K562 (cell line): ENCODE results near the gene SPRYD3. TPM values are rescaled to one million over a fixed set of nuclear protein-coding genes. Genes with fewer than 3 reads are reported as not detected.

Experiments used
- ATAC-seq: fragments of 200-7000 bp; cut with Tn5 transposase; 3 replicates; pipeline ENCODE4 v1.9.1; 2020; ENCODE audit warnings: moderate library complexity
- BruUV-seq: library from RNA; stranded (reverse); fragments of 400-500 nt; replicated peaks from 2 replicates; lab custom pipeline; 2021; lab: Mats Ljungman, UMichigan
- CTCF ChIA-PET: fragments of 300-600 bp; formaldehyde crosslinking; extraction: SDS; loops from one replicate; lab custom pipeline; 2021; ENCODE audit warnings: low intra/inter-chr PET ratio; lab: Yijun Ruan, JAX
- POLR2A ChIA-PET: fragments of 300-600, 350-650 bp; sonication (Branson Sonifier 250); formaldehyde crosslinking; extraction: SDS; loops from one replicate; lab custom pipeline; 2021; ENCODE audit warnings: antibody characterized with exemption, inconsistent platforms; lab: Yijun Ruan, JAX
- DNase-seq, 4 experiments: peaks; one replicate each; pipeline versions ENCODE4 v3.0.0 to v3.0.0-alpha.2; 2011 to 2018; ENCODE audit warnings: low spot score in 3 of 4, mixed read lengths in 3 of 4; ENCODE audit errors: extremely low read depth in 1 of 4
- FAIRE-seq: peaks from 2 replicates; lab custom pipeline; 2011; peaks lifted over from hg19 to GRCh38; lab: Jason Lieb, UNC
- H2AFZ ChIP-seq: 2 replicates; pipeline ENCODE4 v1.6.0; 2011; ENCODE audit warnings: low read depth, low read length, control low read depth, inconsistent platforms
- H3K27ac ChIP-seq: fragments of 200-600 bp; 3 replicates; pipeline ENCODE4 v1.8.0; 2011; ENCODE audit warnings: low read depth, mild to moderate bottlenecking, control low read depth, inconsistent platforms, low read length, moderate library complexity, mixed read lengths; ENCODE audit errors: extremely low read depth
- H3K27me3 ChIP-seq, 2 experiments: fragments of 300-600 bp in 1 of 2; 2 replicates in 1 of 2; 3 replicates in 1 of 2; pipeline versions ENCODE4 v1.6.0 to v1.8.0; 2011; ENCODE audit warnings: inconsistent platforms in 2 of 2, low read length in 2 of 2, mild to moderate bottlenecking in 1 of 2, mixed read lengths in 1 of 2, moderate library complexity in 1 of 2; ENCODE audit not compliant: control insufficient read depth in 2 of 2, insufficient read depth in 2 of 2
- H3K36me3 ChIP-seq: fragments of 300-600 bp; 3 replicates; pipeline ENCODE4 v1.8.0; 2011; ENCODE audit warnings: mild to moderate bottlenecking, low read length, inconsistent platforms; ENCODE audit not compliant: control insufficient read depth, insufficient read depth
- H3K4me1 ChIP-seq, 2 experiments: fragments of 200-600 bp in 1 of 2; replicated peaks in 1 of 2; 2 replicates in 1 of 2; 3 replicates in 1 of 2; pipeline versions ENCODE4 v1.5.1 to v1.8.0; 2011; ENCODE audit warnings: inconsistent platforms in 2 of 2, low read length in 2 of 2, mild to moderate bottlenecking in 1 of 2, mixed read lengths in 1 of 2, moderate library complexity in 1 of 2; ENCODE audit not compliant: control insufficient read depth in 2 of 2, insufficient read depth in 2 of 2
- H3K4me2 ChIP-seq: 2 replicates; pipeline ENCODE4 v1.6.1; 2011; ENCODE audit warnings: low read length, control low read depth, inconsistent platforms, mixed read lengths; ENCODE audit not compliant: insufficient read depth
- H3K4me3 ChIP-seq: fragments of 200-600 bp; sonication (generic), shearing (Covaris generic); 2 replicates; pipeline ENCODE4 v1.5.1; 2016; ENCODE audit warnings: control low read depth, inconsistent platforms
- H3K79me2 ChIP-seq: fragments of 200-600 bp; 3 replicates; pipeline ENCODE4 v1.8.0; 2011; ENCODE audit warnings: low read length, inconsistent platforms; ENCODE audit not compliant: control insufficient read depth, insufficient read depth
- H3K9ac ChIP-seq, 2 experiments: 2 replicates each; pipeline versions ENCODE4 v1.6.0 to v1.6.1; 2011; ENCODE audit warnings: low read depth in 2 of 2, low read length in 2 of 2, control low read depth in 1 of 2, inconsistent platforms in 1 of 2, mild to moderate bottlenecking in 1 of 2, mixed read lengths in 1 of 2; ENCODE audit not compliant: insufficient read depth in 1 of 2
- H3K9me1 ChIP-seq: one replicate; pipeline ENCODE4 v1.6.0; 2011; ENCODE audit warnings: inconsistent platforms, mild to moderate bottlenecking, low read length, moderate library complexity; ENCODE audit not compliant: control insufficient read depth, insufficient read depth
- H3K9me3 ChIP-seq: replicated peaks from 2 replicates; pipeline ENCODE4 v1.5.1; 2011; ENCODE audit warnings: low read depth, low read length, inconsistent platforms; ENCODE audit not compliant: control insufficient read depth, insufficient read depth
- H4K20me1 ChIP-seq: replicated peaks from 2 replicates; pipeline ENCODE4 v1.6.1; 2011; ENCODE audit warnings: low read length, inconsistent platforms, mixed read lengths; ENCODE audit not compliant: control insufficient read depth, insufficient read depth
- EZH2 ChIP-seq: IDR thresholded peaks from 2 replicates; pipeline ENCODE4 v1.6.1; 2012; ENCODE audit warnings: low read depth, mild to moderate bottlenecking, inconsistent platforms, low read length, borderline replicate concordance
- LEF1 ChIP-seq: fragments of 450-650 bp; IDR thresholded peaks from 2 replicates; pipeline ENCODE4 v1.6.1; 2016; ENCODE audit warnings: mild to moderate bottlenecking
- MTA1 ChIP-seq: fragments of 450-650 bp; IDR thresholded peaks from 2 replicates; pipeline ENCODE4 v1.6.1; 2017; ENCODE audit warnings: borderline replicate concordance
- WGBS: fragments of 100-300 bp; shearing (Covaris generic); methylation state at CpG from one replicate; pipeline ENCODE4 v1.1.6; 2016; ENCODE audit warnings: low coverage, mixed read lengths; ENCODE audit not compliant: insufficient coverage; ENCODE audit errors: missing lambda C conversion rate; 5-methylcytosine and 5-hydroxymethylcytosine counted together
- in situ Hi-C: fragments of 300-500 bp; cut with MboI; formaldehyde crosslinking; loops from 4 replicates; pipeline ENCODE4 v1.15.0; 2018; ENCODE audit warnings: inconsistent platforms, mixed read lengths
- intact Hi-C: fragments of 100-400 bp; cut with micrococcal nuclease; formaldehyde crosslinking; loops from 2 replicates; pipeline ENCODE4 v1.14.2; 2022
- polyA plus RNA-seq, 8 experiments: library from polyadenylated mRNA; depleted of rRNA in 4 of 8; stranded (reverse) in 5 of 8; unstranded in 3 of 8; fragments of >200 nt; fragmentation: Nextera tagmentation in 2 of 8; fragmentation: Illumina TruSeq in 1 of 8; extraction: Ambion mirVana in 2 of 8; extraction: Trizol in 1 of 8; gene quantifications; 2 replicates each; pipeline versions ENCODE4 v1.2.1 to v1.2.3, GENCODE V29; 2011 to 2014; ENCODE audit warnings: inconsistent platforms in 1 of 8, missing spikeins in 1 of 8
- total RNA-seq, 7 experiments: library from RNA; depleted of rRNA in 6 of 7; stranded (reverse); fragments of >200 nt in 6 of 7; fragmentation: Illumina TruSeq in 2 of 7; extraction: Trizol in 2 of 7; gene quantifications; 2 replicates each; pipeline versions ENCODE4 v1.2.1 to v1.2.3, GENCODE V29; 2011 to 2021; ENCODE audit warnings: low replicate concordance in 1 of 7

The SPRYD3 gene
- total and polyA plus RNA-seq, 9 of the 15 experiments (the other 6 are each of a cell fraction or from before 2014, with no cell fraction given), result 1.5 to 13.6 (median 7.6) TPM

DNA sequence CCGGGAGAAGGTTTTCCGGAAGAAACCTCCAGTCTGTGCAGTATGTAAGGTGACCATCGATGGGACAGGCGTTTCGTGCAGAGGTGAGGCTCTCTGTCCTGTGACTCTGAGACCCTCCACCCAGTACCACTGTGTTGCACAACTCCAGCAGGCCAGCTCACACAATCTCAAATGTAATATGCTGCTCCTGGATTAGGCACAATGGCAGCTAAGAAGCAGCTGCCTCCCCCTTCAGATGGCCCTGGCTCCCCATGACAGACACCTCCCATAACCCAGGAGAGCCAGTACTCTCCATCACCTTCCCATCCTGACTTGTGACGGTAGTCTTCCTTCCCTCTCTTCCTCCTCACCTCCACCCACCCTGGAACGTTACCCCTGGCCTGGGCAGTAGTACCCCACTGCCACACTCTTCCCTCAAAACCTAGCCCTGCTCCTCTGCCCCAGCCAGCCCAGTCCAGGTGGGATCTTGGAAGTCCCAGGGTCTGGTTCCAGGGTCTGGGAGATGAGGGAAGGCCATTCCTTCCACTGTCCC is 27.2 kb downstream of the SPRYD3 start:
- POLR2A ChIA-PET, result interaction anchor here (0.6 kb wide), 1 partner anchor 1078 kb away, joined by 3 read pairs; no protein-coding TSS in a partner anchor
- H3K36me3 ChIP-seq, result peaks cover 2% of the 10 kb centered on the region; the same call in 1 of the 3 replicates
- H3K9me3 ChIP-seq, result no peaks in the 10 kb centered on the region
- in situ Hi-C loops (no loop called here), intact Hi-C loops (no loop called here)
- TF ChIP-seq EZH2 (no peak), LEF1 (no peak), MTA1 (no peak)
- ATAC-seq (no peak), FAIRE-seq (no peak), DNase-seq (no peak)
- peaks cover 44 to 84% of the 10 kb centered on the region in 2 experiments for H3K4me1 ChIP-seq
- no peaks in the 10 kb centered on the region for H4K20me1 ChIP-seq
- no peak overlapping the region for H3K4me2 ChIP-seq
- 85% methylated on average over 7 of the region's 7 CpGs for WGBS
- no peak overlapping the region for H3K27ac ChIP-seq
- TSS peak; percentile 22 for BruUV-seq
- H3K9ac ChIP-seq, result peak overlapping the region in 1 of 2 experiments; percentile 60; a peak in 1 of 4 replicates
- no peaks in the 10 kb centered on the region for H3K27me3 ChIP-seq
- H3K4me3 ChIP-seq, result no peak overlapping the region
- H3K9me1 ChIP-seq, result no peaks in the 10 kb centered on the region
- CTCF ChIA-PET, result interaction anchor here (0.7 kb wide), 1 partner anchor 475 kb away, joined by 3 read pairs; no protein-coding TSS in a partner anchor
- H3K79me2 ChIP-seq, result peaks cover 7% of the 10 kb centered on the region; the same call in 2 of the 3 replicates
- no peak overlapping the region for H2AFZ ChIP-seq
